ENCODE data around the gene TMPRSS9. TPM values are rescaled to one million over a fixed set of nuclear protein-coding genes. Genes with fewer than 3 reads are reported as not detected.

Gene TMPRSS9
- total RNA-seq, result not detected in 2 replicates

- DNase-seq (ENCODE audit: extremely low read depth, low read depth, low spot score), result no peak
These were observed at the start of gene TMPRSS9 for GRCh38 chr19:2359992-2360685. TMPRSS9 (plus strand) TSS chr19:2360265; CDS start chr19:2389786, 29,521 bp downstream.

DNA sequence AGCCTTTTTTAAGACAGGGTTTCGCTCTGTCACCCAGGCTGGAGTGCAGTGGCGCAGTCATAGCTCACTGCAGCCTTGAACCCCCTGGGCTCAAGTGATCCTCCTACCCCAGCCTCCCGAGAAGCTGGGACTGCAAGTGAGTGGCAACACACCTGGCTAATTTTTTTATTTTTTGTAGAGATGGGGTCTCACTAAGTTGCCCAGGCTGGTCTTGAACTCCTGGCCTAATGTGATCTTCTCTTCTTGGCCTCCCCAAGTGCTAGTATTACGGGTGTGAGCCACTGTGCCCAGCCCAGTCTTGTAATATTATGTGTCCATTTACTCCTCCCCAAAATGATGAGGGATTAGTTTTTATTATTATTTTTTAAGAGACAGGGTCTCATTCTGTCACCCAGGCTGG lies 49.0 kb upstream of the TMPRSS9 start:
- DNase-seq (ENCODE audit: extremely low read depth, low read depth, low spot score), result no peak

DNA sequence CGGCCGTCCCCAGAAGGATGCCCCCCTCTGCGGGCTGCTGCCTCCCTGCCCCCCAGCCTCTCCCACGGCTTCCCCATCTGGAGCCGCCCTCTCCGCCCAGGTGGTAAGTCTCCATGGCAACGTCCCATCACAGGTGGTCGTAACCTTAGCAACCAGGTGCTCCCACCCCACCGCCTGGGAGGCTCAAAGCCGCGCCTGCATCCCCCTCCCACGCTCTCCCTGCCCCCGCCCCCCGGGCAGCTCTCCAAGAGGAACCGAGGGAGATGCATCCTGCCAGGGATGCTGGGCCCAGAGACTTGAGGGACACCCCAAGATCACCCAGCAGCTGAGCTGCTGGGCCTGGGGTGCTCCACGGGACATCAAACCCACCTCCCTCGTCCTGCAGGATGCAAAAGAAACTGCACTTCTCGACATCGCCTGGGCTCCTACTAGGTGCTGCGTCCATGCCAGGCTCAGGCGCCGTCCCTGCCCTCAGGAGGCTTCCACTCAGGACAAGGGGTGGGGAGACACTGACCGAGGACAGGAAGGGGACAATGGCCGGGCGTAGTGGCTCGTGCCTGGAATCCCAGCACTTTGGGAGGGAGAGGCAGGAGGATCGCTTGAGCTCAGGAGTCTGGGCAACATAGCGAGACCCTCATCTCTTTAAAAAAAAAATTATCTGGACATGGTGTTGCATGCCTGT lies 47.1 kb upstream of the TMPRSS9 start:
- no peak for DNase-seq (ENCODE audit: extremely low read depth, low read depth, low spot score)

- no peak for DNase-seq (ENCODE audit: extremely low read depth, low read depth, low spot score)
These were observed 44.8 kb upstream of the TMPRSS9 start for GRCh38 chr19:2315121-2315817.

DNA sequence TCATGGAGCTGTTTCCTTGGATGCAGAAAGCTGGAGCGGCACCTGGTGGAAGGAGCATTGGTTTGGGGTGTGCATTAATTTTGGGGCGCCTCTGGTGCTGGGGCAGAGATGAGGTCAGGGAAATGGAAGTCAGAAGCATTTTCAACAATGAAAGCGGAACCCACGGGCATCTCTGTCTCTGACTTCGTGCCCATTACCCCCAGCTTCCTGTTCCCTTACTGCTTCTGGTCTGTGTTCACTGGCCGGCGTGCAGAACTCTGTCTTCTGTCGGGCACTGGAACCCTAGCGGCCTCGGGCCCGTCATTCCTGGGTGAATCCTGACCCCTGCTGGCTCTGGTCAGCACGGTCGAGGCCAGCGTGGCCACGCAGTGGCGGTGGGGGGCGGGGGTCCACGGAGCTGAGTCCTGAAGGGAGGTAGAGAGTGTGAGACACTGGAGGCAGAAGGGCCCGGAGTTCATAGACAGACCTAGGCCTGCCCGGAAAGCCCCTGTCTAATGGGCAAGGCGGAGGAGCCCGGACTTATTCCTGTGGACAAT lies 44.2 kb upstream of the TMPRSS9 start:
- DNase-seq (ENCODE audit: extremely low read depth, low read depth, low spot score), result no peak

- no peak for DNase-seq (ENCODE audit: extremely low read depth, low read depth, low spot score)
These were observed 42.8 kb upstream of the TMPRSS9 start for GRCh38 chr19:2317300-2317699.

DNA sequence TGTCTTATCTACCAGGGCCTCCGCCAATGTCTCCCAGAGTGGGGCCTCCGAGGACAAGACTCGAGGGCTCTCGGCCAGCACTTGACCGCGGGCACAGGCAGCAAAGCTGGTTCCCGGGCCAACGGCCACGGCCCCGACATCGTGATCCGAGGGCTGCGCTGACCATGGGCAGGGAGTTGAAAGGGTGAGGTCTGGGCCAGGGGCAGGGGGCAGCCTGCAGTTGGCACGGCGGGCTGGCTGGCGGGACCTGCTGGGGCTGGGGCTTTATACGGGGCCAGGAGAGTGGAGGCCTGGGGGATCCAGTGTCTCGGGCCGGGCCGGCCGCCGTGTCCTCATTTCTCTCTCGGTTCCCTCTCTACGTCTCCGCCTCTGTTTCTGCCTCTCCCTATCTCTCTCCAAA lies 42.3 kb upstream of the TMPRSS9 start:
- no peak for DNase-seq (ENCODE audit: extremely low read depth, low read depth, low spot score)

GRCh38 chr19:2318923-2319322 lies 41.1 kb upstream of the TMPRSS9 start:
- no peak for DNase-seq (ENCODE audit: extremely low read depth, low read depth, low spot score)

- DNase-seq (ENCODE audit: extremely low read depth, low read depth, low spot score), result no peak
These were observed 40.5 kb upstream of the TMPRSS9 start for GRCh38 chr19:2319551-2319950.

DNA sequence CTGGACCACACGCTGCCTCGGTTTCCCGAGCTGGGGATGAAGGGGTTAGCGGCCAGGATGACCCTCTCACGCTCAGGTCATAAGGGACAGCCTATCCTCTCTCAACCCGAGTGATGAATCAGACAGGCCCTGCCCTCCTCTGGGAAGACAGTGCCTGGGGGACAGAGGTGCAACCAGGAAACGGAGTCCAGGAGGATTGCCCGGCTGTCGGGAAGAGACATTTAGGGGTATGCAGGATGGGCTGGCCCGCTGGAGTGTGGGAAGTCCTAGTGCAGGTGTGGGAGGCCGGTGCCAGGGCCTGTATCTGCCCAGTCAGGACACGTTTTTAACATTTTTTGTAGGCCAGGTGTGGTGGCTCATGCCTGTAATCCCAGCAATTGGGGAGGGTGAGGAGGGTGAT lies 40.0 kb upstream of the TMPRSS9 start:
- no peak for DNase-seq (ENCODE audit: extremely low read depth, low read depth, low spot score)

DNA sequence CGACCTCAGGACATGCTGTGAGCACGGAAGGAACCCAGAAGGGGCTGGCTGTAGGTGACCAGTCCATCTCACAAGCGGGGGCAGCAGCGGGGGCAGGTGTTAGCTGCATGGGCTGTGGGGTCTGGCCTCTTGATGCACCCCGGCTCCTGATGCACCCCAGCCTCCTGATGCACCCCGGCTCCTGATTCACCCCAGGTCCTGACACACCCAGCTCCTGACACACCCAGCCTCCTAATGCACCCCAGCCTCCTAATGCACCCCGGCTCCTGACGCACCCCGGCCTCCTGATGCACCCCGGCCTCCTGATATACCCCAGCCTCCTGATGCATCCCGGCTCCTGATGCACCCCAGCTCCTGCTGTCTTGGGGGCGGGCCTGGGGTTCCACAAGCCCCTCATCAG lies 39.1 kb upstream of the TMPRSS9 start:
- DNase-seq (ENCODE audit: extremely low read depth, low read depth, low spot score), result no peak

DNA sequence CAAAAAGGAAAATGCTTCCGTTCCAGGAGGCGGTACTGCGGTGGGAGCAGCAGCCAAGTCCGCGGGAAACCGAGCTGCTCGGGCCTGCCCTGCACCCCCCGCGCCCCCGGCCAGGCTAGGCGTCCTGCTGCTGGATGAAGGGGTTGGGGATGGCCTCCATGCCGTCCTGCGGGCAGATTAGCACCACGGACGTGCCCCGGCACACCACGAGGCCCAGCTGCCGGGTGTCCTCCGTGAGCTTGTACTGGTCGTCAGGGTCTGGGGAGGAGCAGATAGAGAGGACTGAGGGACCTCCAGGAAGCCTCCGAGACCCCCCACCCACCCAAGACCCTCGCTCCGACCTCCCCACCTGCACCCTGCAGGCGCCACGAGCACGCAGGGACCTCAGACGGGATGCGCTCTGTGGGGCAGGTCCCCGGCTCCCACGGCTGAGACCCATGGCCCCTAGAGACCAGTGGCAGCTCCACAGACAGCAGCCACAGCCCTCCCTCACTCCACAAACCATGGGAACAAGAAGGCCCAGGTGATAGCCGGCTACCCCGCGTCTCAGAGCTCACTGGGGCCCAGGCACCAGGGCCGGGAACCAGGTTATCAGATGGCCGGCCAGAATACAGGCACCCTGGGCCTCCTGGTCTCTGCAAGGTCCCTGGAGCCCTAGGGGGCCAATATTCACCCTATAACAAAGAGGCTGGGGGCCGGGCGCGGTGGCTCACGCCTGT lies 38.3 kb upstream of the TMPRSS9 start:
- DNase-seq (ENCODE audit: extremely low read depth, low read depth, low spot score), result no peak

- DNase-seq (ENCODE audit: extremely low read depth, low read depth, low spot score), result no peak
These were observed 36.4 kb upstream of the TMPRSS9 start for GRCh38 chr19:2323707-2324106.

DNA sequence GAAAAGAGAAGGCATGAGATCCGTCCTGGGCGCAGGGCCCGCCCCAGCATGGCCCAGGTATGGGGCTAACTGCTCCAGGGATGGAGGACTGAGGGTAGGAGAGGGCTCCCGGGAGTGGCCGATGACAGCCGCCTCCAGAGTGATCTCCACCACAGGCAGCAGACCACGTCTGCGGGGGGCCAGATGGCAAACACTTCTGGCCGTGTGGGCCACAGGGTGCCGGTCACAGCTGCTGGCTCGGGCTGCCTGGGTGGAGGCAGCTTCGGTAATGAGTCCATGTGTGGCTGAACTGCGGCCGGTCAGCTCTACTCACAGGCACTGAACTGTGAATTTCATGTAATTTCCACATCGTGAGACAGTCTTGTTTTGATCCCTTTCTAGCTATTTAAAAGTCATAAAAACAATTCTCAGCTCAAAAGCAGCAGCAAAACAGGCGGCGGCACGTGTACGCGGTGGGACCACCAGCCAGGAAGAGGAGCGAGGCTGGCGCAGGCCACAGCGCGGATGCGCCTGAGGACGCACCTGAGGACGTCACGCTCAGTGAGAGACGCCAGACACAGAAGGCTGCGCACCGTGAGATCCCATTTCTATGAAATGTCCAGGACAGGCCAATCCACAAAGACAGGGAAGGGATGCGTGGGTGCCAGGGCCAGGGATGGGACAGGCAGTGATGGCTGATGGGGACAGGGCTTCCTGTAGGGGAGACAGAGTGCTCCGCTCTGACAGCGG lies 35.7 kb upstream of the TMPRSS9 start:
- no peak for DNase-seq (ENCODE audit: extremely low read depth, low read depth, low spot score)

GRCh38 chr19:2325281-2326046 lies 34.6 kb upstream of the TMPRSS9 start:
- DNase-seq (ENCODE audit: extremely low read depth, low read depth, low spot score), result no peak

GRCh38 chr19:2326699-2327360 lies 33.2 kb upstream of the TMPRSS9 start:
- no peak for DNase-seq (ENCODE audit: extremely low read depth, low read depth, low spot score)

- peak; percentile 48 for DNase-seq (ENCODE audit: extremely low read depth, low read depth, low spot score)
These were observed 32.2 kb upstream of the TMPRSS9 start for GRCh38 chr19:2327773-2328400.

- DNase-seq (ENCODE audit: extremely low read depth, low read depth, low spot score), result no peak
These were observed 31.5 kb upstream of the TMPRSS9 start, which contains the start of the genes LSM7 and SPPL2B for GRCh38 chr19:2328401-2329148. LSM7 (minus strand) TSS chr19:2328586; CDS start chr19:2328566, 20 bp downstream. SPPL2B (plus strand) TSS chr19:2328684; CDS start chr19:2328710, 26 bp downstream.
